GM12878 (cell line): ENCODE data around the gene SNX22. TPM values are rescaled to one million over a fixed set of nuclear protein-coding genes. Genes with fewer than 3 reads are reported as not detected.

ENCODE experiments used
- ATAC-seq: fragments of 200-7000 bp; cut with Tn5 transposase; 3 replicates; pipeline ENCODE4 v1.9.1; 2020; ENCODE audit warnings: mild to moderate bottlenecking, moderate library complexity
- BruUV-seq: library from RNA; stranded (reverse); fragments of 400-500 nt; replicated peaks from 2 replicates; lab custom pipeline; 2021; lab: Mats Ljungman, UMichigan
- CTCF ChIA-PET: fragments of 300-600 bp; sonication (Branson Sonifier 250); formaldehyde crosslinking; extraction: SDS; loops from one replicate; lab custom pipeline; 2021; ENCODE audit warnings: inconsistent platforms; lab: Yijun Ruan, JAX
- POLR2A ChIA-PET: fragments of 350-600 bp; formaldehyde crosslinking; extraction: SDS; loops from one replicate; lab custom pipeline; 2021; ENCODE audit warnings: inconsistent platforms; lab: Charles Lee
- RAD21 ChIA-PET: fragments of 300-600 bp; sonication (Branson Sonifier 250); formaldehyde crosslinking; loops from one replicate; lab custom pipeline; 2023; ENCODE audit warnings: antibody characterized with exemption; ENCODE audit not compliant: unreplicated experiment; lab: Charles Lee
- SMC1A ChIA-PET: fragments of 300-600 bp; sonication (Branson Sonifier 250); formaldehyde crosslinking; loops from one replicate; lab custom pipeline; 2023; ENCODE audit not compliant: unreplicated experiment, uncharacterized antibody; lab: Charles Lee
- DNase-seq: peaks from one replicate; pipeline ENCODE4 v3.0.0-alpha.2; 2011; ENCODE audit warnings: low read depth, low spot score
- FAIRE-seq: peaks from 3 replicates; lab custom pipeline; 2011; peaks lifted over from hg19 to GRCh38; lab: Jason Lieb, UNC
- H2AFZ ChIP-seq: 2 replicates; pipeline ENCODE4 v1.6.0; 2011; ENCODE audit warnings: low read depth, low read length, control low read depth; ENCODE audit not compliant: control insufficient read depth
- H3K27ac ChIP-seq: 2 replicates; pipeline ENCODE4 v1.5.1; 2011; ENCODE audit warnings: control low read depth; ENCODE audit not compliant: control insufficient read depth, insufficient read depth
- H3K27me3 ChIP-seq, 2 experiments: replicated peaks in 1 of 2; 2 replicates each; pipeline versions ENCODE4 v1.6.0 to v1.6.1; 2011; ENCODE audit warnings: low read length in 1 of 2; ENCODE audit not compliant: control insufficient read depth in 2 of 2, insufficient read depth in 2 of 2
- H3K36me3 ChIP-seq, 2 experiments: 2 replicates each; pipeline ENCODE4 v1.5.1; 2011; ENCODE audit warnings: low read length in 1 of 2; ENCODE audit not compliant: control insufficient read depth in 2 of 2, insufficient read depth in 2 of 2
- H3K4me1 ChIP-seq: 2 replicates; pipeline ENCODE4 v1.6.1; 2011; ENCODE audit warnings: mild to moderate bottlenecking, low read length, moderate library complexity, mixed read lengths; ENCODE audit not compliant: control insufficient read depth, insufficient read depth
- H3K4me2 ChIP-seq: 2 replicates; pipeline ENCODE4 v1.6.0; 2011; ENCODE audit warnings: control low read depth; ENCODE audit not compliant: control insufficient read depth, insufficient read depth
- H3K4me3 ChIP-seq: fragments of 200-600 bp; sonication (generic); 2 replicates; pipeline ENCODE4 v1.5.1; 2016
- H3K79me2 ChIP-seq: 2 replicates; pipeline ENCODE4 v1.6.0; 2011; ENCODE audit warnings: low read length; ENCODE audit not compliant: control insufficient read depth, insufficient read depth
- H3K9ac ChIP-seq: 2 replicates; pipeline ENCODE4 v1.8.0; 2011; ENCODE audit warnings: low read length, control low read depth, mixed read lengths; ENCODE audit not compliant: control insufficient read depth, insufficient read depth
- H3K9me3 ChIP-seq: replicated peaks from 3 replicates; pipeline ENCODE4 v1.5.1; 2011; ENCODE audit warnings: mild to moderate bottlenecking, low read length; ENCODE audit not compliant: control insufficient read depth, insufficient read depth
- H4K20me1 ChIP-seq: 2 replicates; pipeline ENCODE4 v1.6.0; 2011; ENCODE audit not compliant: control insufficient read depth, insufficient read depth
- BRCA1 ChIP-seq: IDR thresholded peaks from 2 replicates; pipeline ENCODE4 v1.6.1; 2011; ENCODE audit warnings: low read depth, low read length, improper control_type of control experiment
- FOS ChIP-seq: IDR thresholded peaks from 3 replicates; pipeline ENCODE4 v1.6.1; 2011; ENCODE audit warnings: borderline replicate concordance; ENCODE audit not compliant: insufficient read length; ENCODE audit errors: extremely low read depth
- HCFC1 ChIP-seq: fragments of 150-350 bp; IDR thresholded peaks from 2 replicates; pipeline ENCODE4 v1.6.1; 2014; ENCODE audit warnings: low read length
- RELA ChIP-seq: fragments of 450-650 bp; IDR thresholded peaks from 2 replicates; pipeline ENCODE4 v1.8.0; 2014; ENCODE audit warnings: borderline replicate concordance; ENCODE audit not compliant: partially characterized antibody
- RUNX3 ChIP-seq: IDR thresholded peaks from 2 replicates; pipeline ENCODE4 v1.6.1; 2012; ENCODE audit warnings: low read length, inconsistent platforms
- SRF ChIP-seq, 2 experiments: IDR thresholded peaks; 2 replicates each; pipeline ENCODE4 v1.6.1; 2011; ENCODE audit warnings: low read depth in 2 of 2, low read length in 2 of 2, mild to moderate bottlenecking in 1 of 2, moderate library complexity in 1 of 2
- STAT1 ChIP-seq: fragments of 450-650 bp; conservative IDR thresholded peaks from 2 replicates; pipeline ENCODE4 v1.6.1; 2014; ENCODE audit warnings: antibody characterized with exemption, mild to moderate bottlenecking
- ZNF592 ChIP-seq: fragments of 450-650 bp; IDR thresholded peaks from 2 replicates; pipeline ENCODE4 v1.6.1; 2017; ENCODE audit warnings: mild to moderate bottlenecking, moderate library complexity
- in situ Hi-C: fragments of 300-500 bp; cut with MboI; formaldehyde crosslinking; loops from 9 replicates; pipeline ENCODE4 v1.14.3; 2018; ENCODE audit warnings: mixed read lengths
- intact Hi-C: fragments of 100-400 bp; cut with micrococcal nuclease; formaldehyde crosslinking; loops from one replicate; pipeline ENCODE4 v1.14.2; 2022; ENCODE audit not compliant: unreplicated experiment
- polyA plus RNA-seq, 11 experiments: library from polyadenylated mRNA; depleted of rRNA in 4 of 11; unstranded in 6 of 11; stranded (reverse) in 5 of 11; fragments of >200 nt; fragmentation: Nextera tagmentation in 4 of 11; fragmentation: Illumina TruSeq in 1 of 11; extraction: Ambion mirVana in 4 of 11; extraction: Trizol in 1 of 11; gene quantifications; 1 replicate in 1 of 11; 2 replicates in 10 of 11; pipeline versions ENCODE4 v1.2.1 to v1.2.3, GENCODE V29; 2011 to 2016; ENCODE audit warnings: inconsistent platforms in 2 of 11, missing spikeins in 2 of 11, low read depth in 1 of 11
- total RNA-seq, 4 experiments: library from RNA; depleted of rRNA in 3 of 4; stranded (reverse); fragments of >200 nt in 3 of 4; fragmentation: Illumina TruSeq in 1 of 4; extraction: Trizol in 1 of 4; gene quantifications; 2 replicates each; pipeline versions ENCODE4 v1.2.1 to v1.2.3, GENCODE V29; 2013 to 2021
- TF ChIP-seq, protein P1 (sequence below): fragments of 450-650 bp; formaldehyde crosslinking; IDR thresholded peaks from 2 replicates; pipeline ENCODE4 v1.4.0; 2020; ENCODE audit warnings: mild to moderate bottlenecking, moderate library complexity
- TF ChIP-seq, protein P2 (sequence below): IDR thresholded peaks from 2 replicates; pipeline ENCODE4 v1.6.1; 2012; ENCODE audit warnings: low read length, inconsistent platforms
- TF ChIP-seq, protein P3 (sequence below), 3 experiments: IDR thresholded peaks in 2 of 3; conservative IDR thresholded peaks in 1 of 3; 2 replicates each; pipeline ENCODE4 v1.5.1; 2011; ENCODE audit warnings: low read depth in 3 of 3, low read length in 3 of 3, mild to moderate bottlenecking in 3 of 3, control low read depth in 2 of 3, moderate library complexity in 2 of 3, inconsistent platforms in 1 of 3, mixed read lengths in 1 of 3; ENCODE audit not compliant: control insufficient read depth in 2 of 3, insufficient read depth in 1 of 3; ENCODE audit errors: extremely low read depth in 1 of 3

Gene SNX22
- total and polyA plus RNA-seq, 10 of the 15 experiments (the other 5 are each of a cell fraction or from before 2014, with no cell fraction given) = 4.4 to 29.0 (median 8.7) TPM

DNA sequence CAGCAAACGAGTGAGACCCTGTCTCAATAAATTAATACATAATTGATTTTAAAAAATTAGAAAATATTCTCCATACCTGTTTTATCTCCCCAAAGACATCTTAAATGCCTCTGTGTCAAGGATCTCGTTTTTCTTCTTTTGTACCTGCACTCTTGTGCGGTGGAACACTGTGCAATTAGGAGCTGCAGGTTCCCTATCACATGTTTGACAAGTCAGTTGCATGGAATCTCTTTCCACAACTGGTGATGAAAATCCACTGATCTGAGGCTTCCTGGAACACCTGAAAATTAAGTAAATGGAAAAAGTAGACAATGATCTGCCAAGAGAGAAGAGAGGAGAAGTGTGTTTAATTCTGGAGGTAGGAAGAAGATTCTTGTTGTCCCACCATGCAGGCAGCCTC, 3.0 kb upstream of the SNX22 start (continued):
- TF ChIP-seq, protein P1, sequence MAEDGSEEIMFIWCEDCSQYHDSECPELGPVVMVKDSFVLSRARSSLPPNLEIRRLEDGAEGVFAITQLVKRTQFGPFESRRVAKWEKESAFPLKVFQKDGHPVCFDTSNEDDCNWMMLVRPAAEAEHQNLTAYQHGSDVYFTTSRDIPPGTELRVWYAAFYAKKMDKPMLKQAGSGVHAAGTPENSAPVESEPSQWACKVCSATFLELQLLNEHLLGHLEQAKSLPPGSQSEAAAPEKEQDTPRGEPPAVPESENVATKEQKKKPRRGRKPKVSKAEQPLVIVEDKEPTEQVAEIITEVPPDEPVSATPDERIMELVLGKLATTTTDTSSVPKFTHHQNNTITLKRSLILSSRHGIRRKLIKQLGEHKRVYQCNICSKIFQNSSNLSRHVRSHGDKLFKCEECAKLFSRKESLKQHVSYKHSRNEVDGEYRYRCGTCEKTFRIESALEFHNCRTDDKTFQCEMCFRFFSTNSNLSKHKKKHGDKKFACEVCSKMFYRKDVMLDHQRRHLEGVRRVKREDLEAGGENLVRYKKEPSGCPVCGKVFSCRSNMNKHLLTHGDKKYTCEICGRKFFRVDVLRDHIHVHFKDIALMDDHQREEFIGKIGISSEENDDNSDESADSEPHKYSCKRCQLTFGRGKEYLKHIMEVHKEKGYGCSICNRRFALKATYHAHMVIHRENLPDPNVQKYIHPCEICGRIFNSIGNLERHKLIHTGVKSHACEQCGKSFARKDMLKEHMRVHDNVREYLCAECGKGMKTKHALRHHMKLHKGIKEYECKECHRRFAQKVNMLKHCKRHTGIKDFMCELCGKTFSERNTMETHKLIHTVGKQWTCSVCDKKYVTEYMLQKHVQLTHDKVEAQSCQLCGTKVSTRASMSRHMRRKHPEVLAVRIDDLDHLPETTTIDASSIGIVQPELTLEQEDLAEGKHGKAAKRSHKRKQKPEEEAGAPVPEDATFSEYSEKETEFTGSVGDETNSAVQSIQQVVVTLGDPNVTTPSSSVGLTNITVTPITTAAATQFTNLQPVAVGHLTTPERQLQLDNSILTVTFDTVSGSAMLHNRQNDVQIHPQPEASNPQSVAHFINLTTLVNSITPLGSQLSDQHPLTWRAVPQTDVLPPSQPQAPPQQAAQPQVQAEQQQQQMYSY (CRISPR knock-in tag) = no peak
- no peak for TF ChIP-seq HCFC1
- no peak for TF ChIP-seq RELA
- TF ChIP-seq, all 136 proteins: peak for 0

- H3K27me3 ChIP-seq = no peaks in the 10 kb centered on the region
- no peak for DNase-seq
- H3K36me3 ChIP-seq = peaks cover 5 to 6% of the 10 kb centered on the region in 2 experiments
- peaks cover 21% of the 10 kb centered on the region for H3K79me2 ChIP-seq
- ChIA-PET POLR2A (interaction anchor here (0.6 to 2.0 kb wide), 5 partner anchors 11 to 606 kb away, joined by 3 to 5 read pairs (median 4); no protein-coding TSS in a partner anchor), SMC1A (interaction anchor here (0.7 to 1.0 kb wide), 7 partner anchors 11 to 75 kb away, joined by 3 to 5 read pairs (median 3); partner anchors contain the start of genes CIAO2A and PPIB), CTCF (interaction anchor here (0.6 to 1.9 kb wide), 16 partner anchors 11 to 539 kb away, joined by 3 to 8 read pairs (median 4); partner anchors contain the start of genes CIAO2A and PPIB), RAD21 (interaction anchor here (0.8 to 2.0 kb wide), 5 partner anchors 50 to 579 kb away, joined by 3 to 6 read pairs (median 4); partner anchors contain the start of gene CIAO2A)
- no peak overlapping the region for H3K9ac ChIP-seq
- no peak overlapping the region for H3K27ac ChIP-seq
- H3K4me1 ChIP-seq = peaks cover 52% of the 10 kb centered on the region
- no peaks in the 10 kb centered on the region for H3K9me3 ChIP-seq
- no TSS peak for BruUV-seq
- in situ Hi-C loops = no loop called here
- no peak for FAIRE-seq
- intact Hi-C loops = no loop called here
- no peaks in the 10 kb centered on the region for H4K20me1 ChIP-seq
- no peak overlapping the region for H3K4me3 ChIP-seq
- ATAC-seq = no peak
- no peak overlapping the region for H3K4me2 ChIP-seq
- peak overlapping the region; percentile 17; the same call in 1 of the 2 replicates for H2AFZ ChIP-seq
- TF ChIP-seq STAT1 (no peak), BRCA1 (no peak), ZNF592 (no peak), RUNX3 (0 out of 2 replicates have a peak, but pooled peaks have one; percentile 4), FOS (no peak), SRF (IDR thresholded peaks at IDR 0.05; ENCODE audit: low read depth in 2 of 2, low read length in 2 of 2) (no peak)
- TF ChIP-seq, protein P2, sequence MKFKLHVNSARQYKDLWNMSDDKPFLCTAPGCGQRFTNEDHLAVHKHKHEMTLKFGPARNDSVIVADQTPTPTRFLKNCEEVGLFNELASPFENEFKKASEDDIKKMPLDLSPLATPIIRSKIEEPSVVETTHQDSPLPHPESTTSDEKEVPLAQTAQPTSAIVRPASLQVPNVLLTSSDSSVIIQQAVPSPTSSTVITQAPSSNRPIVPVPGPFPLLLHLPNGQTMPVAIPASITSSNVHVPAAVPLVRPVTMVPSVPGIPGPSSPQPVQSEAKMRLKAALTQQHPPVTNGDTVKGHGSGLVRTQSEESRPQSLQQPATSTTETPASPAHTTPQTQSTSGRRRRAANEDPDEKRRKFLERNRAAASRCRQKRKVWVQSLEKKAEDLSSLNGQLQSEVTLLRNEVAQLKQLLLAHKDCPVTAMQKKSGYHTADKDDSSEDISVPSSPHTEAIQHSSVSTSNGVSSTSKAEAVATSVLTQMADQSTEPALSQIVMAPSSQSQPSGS = no peak
- TF ChIP-seq, protein P3, sequence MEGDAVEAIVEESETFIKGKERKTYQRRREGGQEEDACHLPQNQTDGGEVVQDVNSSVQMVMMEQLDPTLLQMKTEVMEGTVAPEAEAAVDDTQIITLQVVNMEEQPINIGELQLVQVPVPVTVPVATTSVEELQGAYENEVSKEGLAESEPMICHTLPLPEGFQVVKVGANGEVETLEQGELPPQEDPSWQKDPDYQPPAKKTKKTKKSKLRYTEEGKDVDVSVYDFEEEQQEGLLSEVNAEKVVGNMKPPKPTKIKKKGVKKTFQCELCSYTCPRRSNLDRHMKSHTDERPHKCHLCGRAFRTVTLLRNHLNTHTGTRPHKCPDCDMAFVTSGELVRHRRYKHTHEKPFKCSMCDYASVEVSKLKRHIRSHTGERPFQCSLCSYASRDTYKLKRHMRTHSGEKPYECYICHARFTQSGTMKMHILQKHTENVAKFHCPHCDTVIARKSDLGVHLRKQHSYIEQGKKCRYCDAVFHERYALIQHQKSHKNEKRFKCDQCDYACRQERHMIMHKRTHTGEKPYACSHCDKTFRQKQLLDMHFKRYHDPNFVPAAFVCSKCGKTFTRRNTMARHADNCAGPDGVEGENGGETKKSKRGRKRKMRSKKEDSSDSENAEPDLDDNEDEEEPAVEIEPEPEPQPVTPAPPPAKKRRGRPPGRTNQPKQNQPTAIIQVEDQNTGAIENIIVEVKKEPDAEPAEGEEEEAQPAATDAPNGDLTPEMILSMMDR (IDR thresholded peaks at IDR 0.05 in 2 of 3, conservative IDR thresholded peaks at IDR 0.05 in 1 of 3; ENCODE audit: control insufficient read depth in 2 of 3, extremely low read depth in 1 of 3, insufficient read depth in 1 of 3, low read depth in 3 of 3, low read length in 3 of 3) = peak; percentile 26 to 45 (median 26); a peak in 5 of 6 replicates
These were observed 2.1 kb upstream of the SNX22 start for GRCh38 chr15:64149424-64149823.
